Brain microvascular endothelial cell (primary cell): ENCODE data around the gene YPEL2.
"Not testable (repeated sequence)": the region's sequence is repeated elsewhere in the genome, so short reads cannot be mapped to it uniquely, and the experiment has no call there.

Experiments
- DNase-seq: peaks from one replicate; pipeline ENCODE4 v3.0.0-alpha.2; 2020
- H3K27ac ChIP-seq: fragments of 250-450 bp; sonication (Bioruptor Pico); 2 replicates; pipeline ENCODE4 v1.5.1; 2020; ENCODE audit warnings: mild to moderate bottlenecking, moderate library complexity
- H3K27me3 ChIP-seq: fragments of 250-450 bp; sonication (Bioruptor Pico); replicated peaks from 2 replicates; pipeline ENCODE4 v1.5.1; 2020; ENCODE audit warnings: mild to moderate bottlenecking
- H3K36me3 ChIP-seq: fragments of 250-450 bp; sonication (Bioruptor Pico); replicated peaks from 2 replicates; pipeline ENCODE4 v1.5.1; 2020; ENCODE audit warnings: mild to moderate bottlenecking
- H3K4me3 ChIP-seq: 2 replicates; pipeline ENCODE4 v1.5.1; 2011; ENCODE audit warnings: low read depth, mild to moderate bottlenecking, control low read depth, low read length, moderate library complexity
- CTCF ChIP-seq: IDR thresholded peaks from 2 replicates; pipeline ENCODE4 v1.5.1; 2011; ENCODE audit warnings: low read depth, mild to moderate bottlenecking, moderate library complexity, low read length, control low read depth, inconsistent platforms; ENCODE audit errors: missing control alignments
- in situ Hi-C: cut with HindIII; loops from 2 replicates; pipeline ENCODE4 v1.10.0; 2017; ENCODE audit warnings: low sequenced_read_pairs, low pct_ligation_motif_present

The YPEL2 gene

GRCh38 chr17:59310263-59310920 lies 21.1 kb upstream of the YPEL2 start:
- H3K27me3 ChIP-seq = no peaks in the 10 kb centered on the region
- DNase-seq = no peak
- no peak overlapping the region for H3K27ac ChIP-seq
- no peaks in the 10 kb centered on the region for H3K36me3 ChIP-seq
- no peak for TF ChIP-seq CTCF
- in situ Hi-C loops = no loop called here
- no peak overlapping the region for H3K4me3 ChIP-seq

GRCh38 chr17:59311051-59311468 lies 20.4 kb upstream of the YPEL2 start:
- peak; percentile 49 for DNase-seq
- peak; percentile 75 for TF ChIP-seq CTCF
- no peaks in the 10 kb centered on the region for H3K36me3 ChIP-seq
- in situ Hi-C loops = no loop called here
- no peak overlapping the region for H3K27ac ChIP-seq
- no peaks in the 10 kb centered on the region for H3K27me3 ChIP-seq
- no peak overlapping the region for H3K4me3 ChIP-seq

- DNase-seq, H3K27ac ChIP-seq, in situ Hi-C loops, H3K4me3 ChIP-seq, H3K36me3 ChIP-seq, H3K27me3 ChIP-seq: not testable (repeated sequence)
These were observed 19.9 kb upstream of the YPEL2 start for GRCh38 chr17:59311521-59311920.

- no peak for TF ChIP-seq CTCF
- no peak overlapping the region for H3K27ac ChIP-seq
- H3K27me3 ChIP-seq = no peaks in the 10 kb centered on the region
- no peak overlapping the region for H3K4me3 ChIP-seq
- no peak for DNase-seq
- H3K36me3 ChIP-seq = no peaks in the 10 kb centered on the region
- in situ Hi-C loops = no loop called here
These were observed 15.6 kb upstream of the YPEL2 start for GRCh38 chr17:59315866-59316265.

GRCh38 chr17:59327121-59327980 lies 4.1 kb upstream of the YPEL2 start:
- no peak for TF ChIP-seq CTCF
- Histone ChIP-seq H3K27me3 (no peaks in the 10 kb centered on the region), H3K27ac (no peak overlapping the region), H3K4me3 (no peak overlapping the region), H3K36me3 (no peaks in the 10 kb centered on the region)
- DNase-seq = no peak
- in situ Hi-C loops = loop anchor here (25.0 kb wide), 1 partner anchor 110 kb away; no protein-coding TSS in a partner anchor

GRCh38 chr17:59327981-59328290 lies 3.5 kb upstream of the YPEL2 start:
- Histone ChIP-seq H3K4me3 (no peak overlapping the region), H3K27ac (no peak overlapping the region), H3K27me3 (no peaks in the 10 kb centered on the region), H3K36me3 (no peaks in the 10 kb centered on the region)
- no peak for DNase-seq
- no peak for TF ChIP-seq CTCF
- in situ Hi-C loops = loop anchor here (25.0 kb wide), 1 partner anchor 109 kb away; no protein-coding TSS in a partner anchor
